ENCODE results near the gene KLHDC3. TPM values are rescaled to one million over a fixed set of nuclear protein-coding genes. Genes with fewer than 3 reads are reported as not detected.
A peak's percentile ranks its signal among the peaks of the same experiment; 100 is the strongest.

KLHDC3 gene
- total RNA-seq, 3 donors from 2014 or later: 53.4 to 84.1 (median 57.3) TPM

GRCh38 chr6:42974919-42975505, 39.0 kb upstream of the KLHDC3 start:
- no peaks in the 10 kb centered on the region for H3K9me3 ChIP-seq
- intact Hi-C loops (cut with DNase I, micrococcal nuclease): no loop called here
- TF ChIP-seq CTCF (IDR thresholded peaks at IDR 0.05): no peak
- no peak for ATAC-seq
- no peak for DNase-seq
- H3K36me3 ChIP-seq (ENCODE audit: low read depth): no peaks in the 10 kb centered on the region
- H3K4me1 ChIP-seq (ENCODE audit: low read depth): peaks cover 14% of the 10 kb centered on the region
- H3K4me3 ChIP-seq: no peak overlapping the region

- H3K4me1 ChIP-seq (ENCODE audit: low read depth): peaks cover 14% of the 10 kb centered on the region
- peak overlapping the region; percentile 69 for H3K4me3 ChIP-seq
- no peak for TF ChIP-seq CTCF (IDR thresholded peaks at IDR 0.05)
- H3K9me3 ChIP-seq: no peaks in the 10 kb centered on the region
- intact Hi-C loops (cut with DNase I, micrococcal nuclease): no loop called here
- ATAC-seq (peak; percentile 64), DNase-seq (peak; percentile 42 to 69 (median 68))
- H3K36me3 ChIP-seq (ENCODE audit: low read depth): no peaks in the 10 kb centered on the region
Measured at GRCh38 chr6:42978487-42978838, 35.6 kb upstream of the KLHDC3 start.

GRCh38 chr6:42978839-42979522, 35.1 kb upstream of the KLHDC3 start, which contains the start of gene PEX6:
TSS of gene PEX6 (minus strand) at chr6:42979181. CDS start at chr6:42979150, 31 bp downstream.
- H3K4me1 ChIP-seq (ENCODE audit: low read depth): peaks cover 14% of the 10 kb centered on the region

GRCh38 chr6:42979523-42980177, 34.4 kb upstream of the KLHDC3 start:
- no peaks in the 10 kb centered on the region for H3K36me3 ChIP-seq (ENCODE audit: low read depth)
- no peak overlapping the region for H3K4me3 ChIP-seq
- DNase-seq (peak in 1 of 3 donors; percentile 14), ATAC-seq (peak; percentile 5)
- peaks cover 14% of the 10 kb centered on the region for H3K4me1 ChIP-seq (ENCODE audit: low read depth)
- no peak for TF ChIP-seq CTCF (IDR thresholded peaks at IDR 0.05)
- H3K9me3 ChIP-seq: no peaks in the 10 kb centered on the region
- intact Hi-C loops (cut with DNase I, micrococcal nuclease): no loop called here

More at GRCh38 chr6:42978839-42979522, 35.1 kb upstream of the KLHDC3 start, which contains the start of gene PEX6:
- TF ChIP-seq CTCF (IDR thresholded peaks at IDR 0.05): no peak
- intact Hi-C loops (cut with DNase I, micrococcal nuclease): no loop called here
- Histone ChIP-seq H3K4me3 (peak within 1 kb of the TSS; percentile 69), H3K36me3 (ENCODE audit: low read depth) (no peaks in the 10 kb centered on the region), H3K9me3 (no peaks in the 10 kb centered on the region)
- DNase-seq (peak; percentile 92 to 96 (median 94)), ATAC-seq (peak; percentile 94)

- no peaks in the 10 kb centered on the region for H3K36me3 ChIP-seq (ENCODE audit: low read depth)
- H3K9me3 ChIP-seq: no peaks in the 10 kb centered on the region
- DNase-seq (no peak), ATAC-seq (no peak)
- H3K4me3 ChIP-seq: no peak overlapping the region
- peaks cover 28% of the 10 kb centered on the region for H3K4me1 ChIP-seq (ENCODE audit: low read depth)
- no peak for TF ChIP-seq CTCF (IDR thresholded peaks at IDR 0.05)
- intact Hi-C loops (cut with DNase I, micrococcal nuclease): no loop called here
Measured at GRCh38 chr6:42981836-42982235, 32.2 kb upstream of the KLHDC3 start.

Data from mucosa of descending colon (tissue), 3 donors.